ENCODE measurements around the gene ARID5B. TPM values are rescaled to one million over a fixed set of nuclear protein-coding genes. Genes with fewer than 3 reads are reported as not detected.

Gene ARID5B
- total and polyA plus RNA-seq, 7 donors, result 8.5 to 166 (median 75.9) TPM

- Histone ChIP-seq H3K36me3 (ENCODE audit: insufficient read depth in 1 of 2, low read depth in 1 of 2) (no peaks in the 10 kb centered on the region), H3K9me3 (no peaks in the 10 kb centered on the region), H3K27me3 (ENCODE audit: insufficient read depth in 3 of 3, low read length in 2 of 3) (no peaks in the 10 kb centered on the region), H3K4me1 (peaks cover 9% of the 10 kb centered on the region), H3K4me3 (peak overlapping the region; percentile 98), H3K27ac (peak overlapping the region; percentile 98)
- TF ChIP-seq, protein P1, sequence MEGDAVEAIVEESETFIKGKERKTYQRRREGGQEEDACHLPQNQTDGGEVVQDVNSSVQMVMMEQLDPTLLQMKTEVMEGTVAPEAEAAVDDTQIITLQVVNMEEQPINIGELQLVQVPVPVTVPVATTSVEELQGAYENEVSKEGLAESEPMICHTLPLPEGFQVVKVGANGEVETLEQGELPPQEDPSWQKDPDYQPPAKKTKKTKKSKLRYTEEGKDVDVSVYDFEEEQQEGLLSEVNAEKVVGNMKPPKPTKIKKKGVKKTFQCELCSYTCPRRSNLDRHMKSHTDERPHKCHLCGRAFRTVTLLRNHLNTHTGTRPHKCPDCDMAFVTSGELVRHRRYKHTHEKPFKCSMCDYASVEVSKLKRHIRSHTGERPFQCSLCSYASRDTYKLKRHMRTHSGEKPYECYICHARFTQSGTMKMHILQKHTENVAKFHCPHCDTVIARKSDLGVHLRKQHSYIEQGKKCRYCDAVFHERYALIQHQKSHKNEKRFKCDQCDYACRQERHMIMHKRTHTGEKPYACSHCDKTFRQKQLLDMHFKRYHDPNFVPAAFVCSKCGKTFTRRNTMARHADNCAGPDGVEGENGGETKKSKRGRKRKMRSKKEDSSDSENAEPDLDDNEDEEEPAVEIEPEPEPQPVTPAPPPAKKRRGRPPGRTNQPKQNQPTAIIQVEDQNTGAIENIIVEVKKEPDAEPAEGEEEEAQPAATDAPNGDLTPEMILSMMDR (IDR thresholded peaks at IDR 0.05), result peak; percentile 2
- ATAC-seq, result peak; percentile 31 to 56 (median 45)
- 52 to 64% (median 60%) methylated on average over 6 of the region's 6 CpGs for WGBS, 3 donors
- no peak for DNase-seq
- intact Hi-C loops (cut with DNase I), result loop anchor here (5.0 to 10.0 kb wide), 3 partner anchors 87 to 177 kb away; no protein-coding TSS in a partner anchor
These were observed 3.5 kb downstream of the ARID5B start for GRCh38 chr10:61904733-61905725.

DNA sequence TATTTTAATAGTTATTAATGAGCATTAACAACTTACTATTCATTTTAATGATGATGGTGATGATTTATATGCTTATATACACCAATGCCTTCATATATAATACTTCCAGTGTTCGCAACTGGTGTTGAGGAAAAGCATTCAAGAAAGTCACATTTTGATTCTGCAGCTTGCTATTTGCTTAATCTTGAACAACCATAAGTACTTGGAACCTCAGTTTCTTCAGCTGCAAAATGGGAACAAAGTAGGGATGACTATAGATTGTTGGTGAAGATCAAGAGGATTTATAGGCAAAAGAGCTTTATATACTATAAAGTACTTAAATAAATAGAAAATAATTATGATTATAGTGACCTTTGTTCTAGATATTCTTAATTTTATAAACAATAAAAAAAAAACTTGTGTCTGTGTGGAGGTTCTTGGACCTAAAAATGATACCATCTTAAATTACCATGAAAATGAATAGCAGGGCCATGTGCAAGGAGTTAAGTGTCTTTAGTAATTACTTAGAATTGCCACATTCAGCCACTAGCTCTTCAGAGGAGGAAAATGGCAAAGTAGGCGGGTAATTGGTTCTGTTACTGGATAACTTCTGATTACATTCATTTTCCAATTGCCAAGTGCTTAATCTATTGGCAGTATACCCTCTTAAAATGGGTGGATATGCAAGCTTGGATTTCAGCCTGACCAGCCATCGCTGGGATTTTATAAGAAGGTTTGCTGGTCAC, 4.5 kb downstream of the ARID5B start:
- DNase-seq, result no peak
- Histone ChIP-seq H3K27ac (no peak overlapping the region), H3K4me3 (no peak overlapping the region), H3K27me3 (ENCODE audit: insufficient read depth in 3 of 3, low read length in 2 of 3) (no peaks in the 10 kb centered on the region), H3K4me1 (peaks cover 9% of the 10 kb centered on the region), H3K9me3 (no peaks in the 10 kb centered on the region), H3K36me3 (ENCODE audit: insufficient read depth in 1 of 2, low read depth in 1 of 2) (no peaks in the 10 kb centered on the region)
- 84 to 93% (median 84%) methylated on average over 3 of the region's 3 CpGs for WGBS, 3 donors
- intact Hi-C loops (cut with DNase I), result loop anchor here in 1 of 2 donors (10.0 kb wide), 1 partner anchor 89 kb away; no protein-coding TSS in a partner anchor
- TF ChIP-seq, protein P1 (IDR thresholded peaks at IDR 0.05), result no peak
- ATAC-seq, result no peak

DNA sequence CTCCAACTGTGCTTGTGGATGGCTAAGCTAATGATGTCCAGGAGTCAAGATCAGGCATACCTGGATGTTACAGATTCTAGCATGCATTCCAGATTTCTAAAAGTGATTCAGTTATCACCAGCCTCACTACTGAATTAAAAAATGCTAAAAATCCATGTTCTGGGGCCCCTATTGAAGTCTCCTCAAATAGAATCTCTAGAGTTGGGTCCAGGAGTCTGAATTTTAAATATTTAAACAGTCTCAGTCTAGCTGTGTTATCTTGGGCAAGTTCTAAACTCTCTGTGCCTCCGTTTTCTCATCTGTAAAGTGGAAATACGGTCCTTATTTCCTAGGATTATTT, 5.0 kb downstream of the ARID5B start:
- Histone ChIP-seq H3K9me3 (no peaks in the 10 kb centered on the region), H3K4me3 (no peak overlapping the region), H3K4me1 (peaks cover 9% of the 10 kb centered on the region), H3K36me3 (ENCODE audit: insufficient read depth in 1 of 2, low read depth in 1 of 2) (no peaks in the 10 kb centered on the region), H3K27ac (no peak overlapping the region), H3K27me3 (ENCODE audit: insufficient read depth in 3 of 3, low read length in 2 of 3) (no peaks in the 10 kb centered on the region)
- 47 to 95% (median 94%) methylated on average over 2 of the region's 2 CpGs for WGBS, 3 donors
- ATAC-seq, result no peak
- TF ChIP-seq, protein P1 (IDR thresholded peaks at IDR 0.05), result no peak
- no peak for DNase-seq
- intact Hi-C loops (cut with DNase I), result loop anchor here in 1 of 2 donors (10.0 kb wide), 1 partner anchor 88 kb away; no protein-coding TSS in a partner anchor

DNA sequence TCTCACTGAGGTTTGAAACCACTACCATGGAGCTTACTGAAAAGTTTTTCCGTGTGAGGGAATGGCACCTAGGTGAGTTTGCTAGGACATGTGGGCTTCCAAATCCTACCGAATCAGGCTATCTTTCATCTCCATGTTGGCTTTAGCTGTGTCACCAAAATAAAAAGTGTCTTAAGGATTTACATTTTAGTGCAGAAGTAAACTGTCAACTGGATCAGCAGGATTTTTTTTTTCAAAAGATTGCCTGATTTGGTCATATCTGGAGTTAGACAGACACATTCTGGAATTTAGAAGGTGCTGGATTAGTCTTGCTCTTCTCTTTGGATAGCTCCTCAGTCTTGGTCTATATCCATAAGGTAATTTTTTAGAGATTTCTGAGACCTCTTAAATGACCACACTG, 5.5 kb downstream of the ARID5B start:
- Histone ChIP-seq H3K27ac (peak overlapping the region; percentile 1), H3K36me3 (ENCODE audit: insufficient read depth in 1 of 2, low read depth in 1 of 2) (no peaks in the 10 kb centered on the region), H3K27me3 (ENCODE audit: insufficient read depth in 3 of 3, low read length in 2 of 3) (no peaks in the 10 kb centered on the region), H3K9me3 (no peaks in the 10 kb centered on the region), H3K4me1 (peaks cover 9% of the 10 kb centered on the region), H3K4me3 (no peak overlapping the region)
- DNase-seq (no peak), ATAC-seq (no peak)
- 83 to 88% (median 87%) methylated on average over 2 of the region's 2 CpGs for WGBS, 3 donors
- TF ChIP-seq, protein P1 (IDR thresholded peaks at IDR 0.05), result no peak
- intact Hi-C loops (cut with DNase I), result loop anchor here in 1 of 2 donors (10.0 kb wide), 1 partner anchor 88 kb away; no protein-coding TSS in a partner anchor

Data from psoas muscle (tissue), 8 donors.